NOMO-1 (cell line): ENCODE results near the gene CAMK2N1.

Source experiments
- DNase-seq, 2 experiments: peaks; one replicate each; lab custom pipeline; 2025; ENCODE audit not compliant: unreplicated experiment in 2 of 2; lab: John Stamatoyannopoulos, UW

The CAMK2N1 gene

GRCh38 chr1:20480243-20480944 lies 5.6 kb downstream of the CAMK2N1 start:
- no peak for DNase-seq

- no peak for DNase-seq
Measured at GRCh38 chr1:20479840-20480239, 6.2 kb downstream of the CAMK2N1 start.

- DNase-seq: no peak
Measured at GRCh38 chr1:20478057-20478635, 7.9 kb downstream of the CAMK2N1 start.

- no peak for DNase-seq
Measured at GRCh38 chr1:20477348-20478056, 8.5 kb downstream of the CAMK2N1 start.

- DNase-seq: no peak
Measured at GRCh38 chr1:20476265-20477038, 9.6 kb downstream of the CAMK2N1 start.

- no peak for DNase-seq
Measured at GRCh38 chr1:20474996-20475395, 11.0 kb downstream of the CAMK2N1 start.

GRCh38 chr1:20474333-20474975 lies 11.6 kb downstream of the CAMK2N1 start:
- DNase-seq: no peak

- no peak for DNase-seq
Measured at GRCh38 chr1:20473894-20474293, 12.1 kb downstream of the CAMK2N1 start.

- no peak for DNase-seq
Measured at GRCh38 chr1:20472860-20473711, 12.9 kb downstream of the CAMK2N1 start.

- no peak for DNase-seq
Measured at GRCh38 chr1:20472121-20472520, 13.9 kb downstream of the CAMK2N1 start.

GRCh38 chr1:20470194-20470593 lies 15.8 kb downstream of the CAMK2N1 start:
- DNase-seq: no peak

- DNase-seq: no peak
Measured at GRCh38 chr1:20469406-20470076, 16.5 kb downstream of the CAMK2N1 start.

GRCh38 chr1:20466273-20466672 lies 19.7 kb downstream of the CAMK2N1 start:
- no peak for DNase-seq

- no peak for DNase-seq
Measured at GRCh38 chr1:20465187-20465586, 20.8 kb downstream of the CAMK2N1 start.

- DNase-seq: no peak
Measured at GRCh38 chr1:20463502-20463901, 22.5 kb downstream of the CAMK2N1 start.

GRCh38 chr1:20462397-20462796 lies 23.6 kb downstream of the CAMK2N1 start:
- DNase-seq: no peak

- no peak for DNase-seq
Measured at GRCh38 chr1:20458717-20459116, 27.3 kb downstream of the CAMK2N1 start.

GRCh38 chr1:20454004-20454403 lies 32.0 kb downstream of the CAMK2N1 start:
- DNase-seq: no peak

- DNase-seq: no peak
Measured at GRCh38 chr1:20449735-20450311, 36.2 kb downstream of the CAMK2N1 start.
